ENCODE results near the gene CHST8. TPM values are rescaled to one million over a fixed set of nuclear protein-coding genes. Genes with fewer than 3 reads are reported as not detected.

CHST8 gene
- total RNA-seq, 1 experiment from 2014 or later = not detected

DNA sequence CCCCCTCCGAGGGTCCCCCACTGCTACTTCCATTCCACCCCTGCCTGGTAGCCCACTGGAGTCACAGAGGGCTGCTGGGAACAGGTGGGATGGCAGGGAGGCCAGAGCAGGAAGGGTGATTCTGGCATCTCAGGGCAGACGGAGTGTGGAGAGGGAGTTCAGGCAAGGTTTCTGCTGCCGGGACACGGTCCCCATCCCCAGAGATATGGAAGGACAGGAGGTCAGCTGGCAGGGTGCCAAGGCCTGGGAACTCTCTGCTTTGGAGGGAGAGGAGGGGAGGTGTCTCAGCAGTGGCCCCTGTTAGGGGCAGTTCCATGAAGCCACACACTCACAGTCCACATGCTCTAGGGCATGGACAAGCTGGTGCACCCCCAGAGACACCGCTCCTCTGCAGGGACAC, 68.1 kb downstream of the CHST8 start:
- BruUV-seq (replicated peaks) = no TSS peak
- DNase-seq = no peak
- TF ChIP-seq, protein P1, sequence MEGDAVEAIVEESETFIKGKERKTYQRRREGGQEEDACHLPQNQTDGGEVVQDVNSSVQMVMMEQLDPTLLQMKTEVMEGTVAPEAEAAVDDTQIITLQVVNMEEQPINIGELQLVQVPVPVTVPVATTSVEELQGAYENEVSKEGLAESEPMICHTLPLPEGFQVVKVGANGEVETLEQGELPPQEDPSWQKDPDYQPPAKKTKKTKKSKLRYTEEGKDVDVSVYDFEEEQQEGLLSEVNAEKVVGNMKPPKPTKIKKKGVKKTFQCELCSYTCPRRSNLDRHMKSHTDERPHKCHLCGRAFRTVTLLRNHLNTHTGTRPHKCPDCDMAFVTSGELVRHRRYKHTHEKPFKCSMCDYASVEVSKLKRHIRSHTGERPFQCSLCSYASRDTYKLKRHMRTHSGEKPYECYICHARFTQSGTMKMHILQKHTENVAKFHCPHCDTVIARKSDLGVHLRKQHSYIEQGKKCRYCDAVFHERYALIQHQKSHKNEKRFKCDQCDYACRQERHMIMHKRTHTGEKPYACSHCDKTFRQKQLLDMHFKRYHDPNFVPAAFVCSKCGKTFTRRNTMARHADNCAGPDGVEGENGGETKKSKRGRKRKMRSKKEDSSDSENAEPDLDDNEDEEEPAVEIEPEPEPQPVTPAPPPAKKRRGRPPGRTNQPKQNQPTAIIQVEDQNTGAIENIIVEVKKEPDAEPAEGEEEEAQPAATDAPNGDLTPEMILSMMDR (conservative IDR thresholded peaks at IDR 0.05) = no peak
- TF ChIP-seq EZH2 (IDR thresholded peaks at IDR 0.05; ENCODE audit: low read depth) = no peak
- Histone ChIP-seq H3K4me2 (no peak overlapping the region), H3K79me2 (ENCODE audit: low read depth) (no peaks in the 10 kb centered on the region), H3K9me3 (ENCODE audit: insufficient read depth, low read depth) (no peaks in the 10 kb centered on the region), H3K9me2 (ENCODE audit: insufficient read depth) (no peaks in the 10 kb centered on the region), H2AFZ (no peak overlapping the region), H3K36me3 (ENCODE audit: low read depth) (no peaks in the 10 kb centered on the region), H3K27ac (no peak overlapping the region), H3K4me1 (replicated peaks; ENCODE audit: insufficient read depth) (no peaks in the 10 kb centered on the region), H3K4me3 (no peak overlapping the region), H4K20me1 (ENCODE audit: insufficient read depth) (no peaks in the 10 kb centered on the region), H3K27me3 (ENCODE audit: insufficient read depth, low read depth) (peaks cover 92% of the 10 kb centered on the region), H3F3A (ENCODE audit: insufficient read depth, low read depth) (no peaks in the 10 kb centered on the region)
- POLR2A ChIA-PET (ENCODE audit: unreplicated experiment) = no interaction called here
- intact Hi-C loops (cut with micrococcal nuclease; ENCODE audit: unreplicated experiment) = no loop called here
- CTCF ChIA-PET = no interaction called here

DNA sequence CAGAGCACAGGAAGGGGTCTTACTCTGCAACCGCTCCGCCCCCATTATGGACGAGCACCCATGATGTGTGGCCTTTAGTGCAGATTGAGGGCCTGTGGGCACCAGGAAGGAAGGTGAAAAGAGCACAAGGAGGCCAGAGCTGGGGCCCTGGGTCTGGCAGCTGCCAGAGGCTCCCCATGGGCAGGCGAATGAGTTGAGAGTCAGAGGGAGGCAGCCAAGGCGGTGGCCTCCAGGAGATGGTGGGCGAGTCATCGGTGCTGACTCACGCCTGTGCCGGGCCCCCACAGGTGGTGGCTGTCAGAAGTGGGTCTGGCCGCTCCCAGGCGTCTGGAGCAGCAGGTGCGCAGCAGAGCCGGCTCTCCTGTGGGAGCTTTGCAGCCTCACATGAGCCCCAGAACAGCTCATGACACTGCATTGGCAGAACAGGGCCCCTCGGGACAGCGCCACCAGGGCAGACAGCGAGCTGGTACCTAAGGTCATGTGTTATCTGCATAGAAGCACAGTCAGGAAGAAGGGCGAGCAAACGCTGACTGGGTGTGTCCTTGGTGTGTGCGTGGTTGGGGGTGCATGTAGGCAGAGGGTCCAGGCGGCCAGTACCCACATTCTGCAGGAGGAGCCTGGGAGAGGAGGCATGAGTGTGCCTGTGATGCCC, 68.8 kb downstream of the CHST8 start:
- Histone ChIP-seq H4K20me1 (ENCODE audit: insufficient read depth) (no peaks in the 10 kb centered on the region), H3K4me3 (no peak overlapping the region), H3K9me2 (ENCODE audit: insufficient read depth) (no peaks in the 10 kb centered on the region), H3K4me2 (no peak overlapping the region), H3K9me3 (ENCODE audit: insufficient read depth, low read depth) (no peaks in the 10 kb centered on the region), H3K27me3 (ENCODE audit: insufficient read depth, low read depth) (peaks cover 92% of the 10 kb centered on the region), H3K4me1 (replicated peaks; ENCODE audit: insufficient read depth) (no peaks in the 10 kb centered on the region), H2AFZ (no peak overlapping the region), H3K36me3 (ENCODE audit: low read depth) (no peaks in the 10 kb centered on the region), H3K79me2 (ENCODE audit: low read depth) (no peaks in the 10 kb centered on the region), H3K27ac (no peak overlapping the region), H3F3A (ENCODE audit: insufficient read depth, low read depth) (no peaks in the 10 kb centered on the region)
- TF ChIP-seq EZH2 (IDR thresholded peaks at IDR 0.05; ENCODE audit: low read depth) = no peak
- TF ChIP-seq, protein P1 (conservative IDR thresholded peaks at IDR 0.05) = no peak
- CTCF ChIA-PET = no interaction called here
- no peak for DNase-seq
- POLR2A ChIA-PET (ENCODE audit: unreplicated experiment) = no interaction called here
- intact Hi-C loops (cut with micrococcal nuclease; ENCODE audit: unreplicated experiment) = no loop called here
- BruUV-seq (replicated peaks) = no TSS peak

DNA sequence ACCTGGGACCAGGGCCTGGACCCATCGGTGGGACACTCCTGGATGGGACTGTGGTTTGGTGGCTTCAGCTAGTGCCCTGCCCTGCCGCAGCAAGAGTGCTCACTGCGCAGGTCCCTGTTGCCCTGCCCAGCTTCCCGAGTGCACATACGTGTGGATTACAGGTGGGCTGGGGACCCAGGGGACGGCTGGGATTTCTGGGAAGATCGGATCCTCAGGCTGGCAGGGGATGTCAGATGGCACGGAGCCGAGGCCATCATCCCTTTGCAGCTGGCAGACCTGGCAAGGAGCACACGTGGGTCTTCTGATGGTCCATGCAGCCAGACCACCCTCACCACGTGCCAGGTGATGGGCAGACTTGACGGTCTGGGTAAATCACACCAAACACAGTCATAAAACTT, 69.3 kb downstream of the CHST8 start:
- no peak overlapping the region for H3K4me2 ChIP-seq
- CTCF ChIA-PET = no interaction called here
- no peaks in the 10 kb centered on the region for H3K4me1 ChIP-seq (replicated peaks; ENCODE audit: insufficient read depth)
- no peaks in the 10 kb centered on the region for H3K36me3 ChIP-seq (ENCODE audit: low read depth)
- no peaks in the 10 kb centered on the region for H3K9me2 ChIP-seq (ENCODE audit: insufficient read depth)
- no peaks in the 10 kb centered on the region for H4K20me1 ChIP-seq (ENCODE audit: insufficient read depth)
- no peak for DNase-seq
- H3K79me2 ChIP-seq (ENCODE audit: low read depth) = no peaks in the 10 kb centered on the region
- H2AFZ ChIP-seq = no peak overlapping the region
- H3F3A ChIP-seq (ENCODE audit: insufficient read depth, low read depth) = no peaks in the 10 kb centered on the region
- no peaks in the 10 kb centered on the region for H3K9me3 ChIP-seq (ENCODE audit: insufficient read depth, low read depth)
- TF ChIP-seq EZH2 (IDR thresholded peaks at IDR 0.05; ENCODE audit: low read depth) = no peak
- TF ChIP-seq, protein P1 (conservative IDR thresholded peaks at IDR 0.05) = no peak
- H3K27ac ChIP-seq = no peak overlapping the region
- H3K27me3 ChIP-seq (ENCODE audit: insufficient read depth, low read depth) = peaks cover 92% of the 10 kb centered on the region
- intact Hi-C loops (cut with micrococcal nuclease; ENCODE audit: unreplicated experiment) = no loop called here
- H3K4me3 ChIP-seq = no peak overlapping the region
- BruUV-seq (replicated peaks) = no TSS peak
- POLR2A ChIA-PET (ENCODE audit: unreplicated experiment) = no interaction called here
